ENCODE data around the gene TMEM63B. TPM values are rescaled to one million over a fixed set of nuclear protein-coding genes. Genes with fewer than 3 reads are reported as not detected.

TMEM63B gene
- total RNA-seq, 2 experiments from 2014 or later = 11.6 to 13.0 TPM

GRCh38 chr6:44169886-44170570, 42.7 kb downstream of the TMEM63B start:
- H3K4me3 Mint-ChIP-seq = no peak overlapping the region
- ChIA-PET CTCF (interaction anchor here (0.8 to 1.0 kb wide), 2 partner anchors 65 to 73 kb away, joined by 3 to 4 read pairs; no protein-coding TSS in a partner anchor), POLR2A (no interaction called here)
- H3K36me3 Mint-ChIP-seq = no peaks in the 10 kb centered on the region
- peaks cover 12% of the 10 kb centered on the region for H3K4me1 Mint-ChIP-seq (ENCODE audit: low read depth)
- no peaks in the 10 kb centered on the region for H3K9me3 Mint-ChIP-seq
- no peak overlapping the region for H3K27ac Mint-ChIP-seq
- peaks cover 16% of the 10 kb centered on the region for H3K27me3 Mint-ChIP-seq
- intact Hi-C loops (cut with micrococcal nuclease) = loop anchor here (5.0 kb wide), 1 partner anchor 52 kb away; the partner anchor contains the start of gene SLC29A1
- no peak for DNase-seq

GRCh38 chr6:44171899-44172546, 44.7 kb downstream of the TMEM63B start:
- no peaks in the 10 kb centered on the region for H3K36me3 Mint-ChIP-seq
- intact Hi-C loops (cut with micrococcal nuclease) = loop anchor here (1.0 to 5.0 kb wide), 7 partner anchors 50 to 166 kb away; partner anchors contain the start of genes HSP90AB1, NFKBIE and SLC29A1
- peaks cover 17% of the 10 kb centered on the region for H3K27me3 Mint-ChIP-seq
- no peak overlapping the region for H3K4me3 Mint-ChIP-seq
- H3K4me1 Mint-ChIP-seq (ENCODE audit: low read depth) = peaks cover 15% of the 10 kb centered on the region
- ChIA-PET CTCF (interaction anchor here (0.7 to 2.9 kb wide), 32 partner anchors 8 to 170 kb away, joined by 3 to 26 read pairs (median 5); partner anchors contain the start of genes AARS2, CAPN11, MRPL14 and SLC35B2), POLR2A (interaction anchor here (0.7 to 1.3 kb wide), 3 partner anchors 47 to 85 kb away, joined by 3 to 4 read pairs (median 3); no protein-coding TSS in a partner anchor)
- no peak overlapping the region for H3K27ac Mint-ChIP-seq
- H3K9me3 Mint-ChIP-seq = no peaks in the 10 kb centered on the region
- DNase-seq = peak; percentile 36

GRCh38 chr6:44172731-44173500, 45.6 kb downstream of the TMEM63B start:
- DNase-seq = peak; percentile 87
- Mint-ChIP-seq H3K36me3 (no peaks in the 10 kb centered on the region), H3K4me1 (ENCODE audit: low read depth) (peaks cover 18% of the 10 kb centered on the region), H3K4me3 (no peak overlapping the region), H3K9me3 (no peaks in the 10 kb centered on the region), H3K27me3 (peaks cover 21% of the 10 kb centered on the region), H3K27ac (peak overlapping the region; percentile 9)
- intact Hi-C loops (cut with micrococcal nuclease) = loop anchor here (1.0 to 5.0 kb wide), 7 partner anchors 49 to 165 kb away; partner anchors contain the start of genes HSP90AB1, NFKBIE and SLC29A1
- ChIA-PET CTCF (interaction anchor here (0.7 to 2.9 kb wide), 42 partner anchors 9 to 528 kb away, joined by 3 to 26 read pairs (median 4); partner anchors contain the start of genes AARS2, CAPN11, MRPL14 and RSPH9), POLR2A (interaction anchor here (0.7 to 1.3 kb wide), 3 partner anchors 47 to 84 kb away, joined by 3 to 4 read pairs (median 3); no protein-coding TSS in a partner anchor)

- intact Hi-C loops (cut with micrococcal nuclease) = no loop called here
- H3K4me3 Mint-ChIP-seq = no peak overlapping the region
- POLR2A ChIA-PET = no interaction called here
These were observed 48.9 kb downstream of the TMEM63B start for GRCh38 chr6:44176130-44176761.

GRCh38 chr6:44176762-44177509, 49.6 kb downstream of the TMEM63B start:
- Mint-ChIP-seq H3K4me1 (ENCODE audit: low read depth) (peaks cover 18% of the 10 kb centered on the region), H3K36me3 (no peaks in the 10 kb centered on the region), H3K27me3 (peaks cover 18% of the 10 kb centered on the region), H3K27ac (no peak overlapping the region), H3K9me3 (no peaks in the 10 kb centered on the region), H3K4me3 (no peak overlapping the region)
- DNase-seq = peak; percentile 36
- CTCF ChIA-PET = interaction anchor here (0.6 to 2.6 kb wide), 7 partner anchors 20 to 128 kb away, joined by 3 to 8 read pairs (median 3); no protein-coding TSS in a partner anchor
- intact Hi-C loops (cut with micrococcal nuclease) = no loop called here
- POLR2A ChIA-PET = no interaction called here

More at GRCh38 chr6:44176130-44176761, 48.9 kb downstream of the TMEM63B start:
- Mint-ChIP-seq H3K27ac (no peak overlapping the region), H3K9me3 (no peaks in the 10 kb centered on the region), H3K4me1 (ENCODE audit: low read depth) (peaks cover 18% of the 10 kb centered on the region), H3K36me3 (no peaks in the 10 kb centered on the region), H3K27me3 (peaks cover 18% of the 10 kb centered on the region)
- CTCF ChIA-PET = interaction anchor here (0.7 to 2.6 kb wide), 7 partner anchors 25 to 129 kb away, joined by 3 to 8 read pairs (median 3); no protein-coding TSS in a partner anchor
- no peak for DNase-seq

- CTCF ChIA-PET = no interaction called here
- Mint-ChIP-seq H3K27me3 (peaks cover 11% of the 10 kb centered on the region), H3K4me3 (no peak overlapping the region), H3K4me1 (ENCODE audit: low read depth) (peaks cover 10% of the 10 kb centered on the region), H3K27ac (no peak overlapping the region), H3K9me3 (no peaks in the 10 kb centered on the region), H3K36me3 (no peaks in the 10 kb centered on the region)
- no peak for DNase-seq
- intact Hi-C loops (cut with micrococcal nuclease) = no loop called here
- POLR2A ChIA-PET = no interaction called here
These were observed 50.5 kb downstream of the TMEM63B start for GRCh38 chr6:44177691-44178423.

GRCh38 chr6:44178424-44179071, 51.2 kb downstream of the TMEM63B start:
- DNase-seq = no peak
- H3K27ac Mint-ChIP-seq = no peak overlapping the region
- peaks cover 8% of the 10 kb centered on the region for H3K4me1 Mint-ChIP-seq (ENCODE audit: low read depth)
- H3K4me3 Mint-ChIP-seq = no peak overlapping the region
- H3K9me3 Mint-ChIP-seq = no peaks in the 10 kb centered on the region
- H3K36me3 Mint-ChIP-seq = no peaks in the 10 kb centered on the region
- intact Hi-C loops (cut with micrococcal nuclease) = no loop called here
- ChIA-PET POLR2A (no interaction called here), CTCF (interaction anchor here (0.6 kb wide), 1 partner anchor 160 kb away, joined by 3 read pairs; no protein-coding TSS in a partner anchor)
- H3K27me3 Mint-ChIP-seq = peaks cover 11% of the 10 kb centered on the region

- Mint-ChIP-seq H3K27ac (no peak overlapping the region), H3K27me3 (peaks cover 11% of the 10 kb centered on the region), H3K4me1 (ENCODE audit: low read depth) (peaks cover 8% of the 10 kb centered on the region), H3K4me3 (no peak overlapping the region), H3K36me3 (no peaks in the 10 kb centered on the region), H3K9me3 (no peaks in the 10 kb centered on the region)
- POLR2A ChIA-PET = no interaction called here
- CTCF ChIA-PET = interaction anchor here (0.6 kb wide), 1 partner anchor 160 kb away, joined by 3 read pairs; no protein-coding TSS in a partner anchor
- intact Hi-C loops (cut with micrococcal nuclease) = no loop called here
- no peak for DNase-seq
These were observed 51.8 kb downstream of the TMEM63B start for GRCh38 chr6:44179072-44179536.

GRCh38 chr6:44179648-44180047, 52.3 kb downstream of the TMEM63B start:
- Mint-ChIP-seq H3K4me1 (ENCODE audit: low read depth) (peaks cover 8% of the 10 kb centered on the region), H3K4me3 (no peak overlapping the region), H3K9me3 (no peaks in the 10 kb centered on the region), H3K27me3 (peaks cover 11% of the 10 kb centered on the region), H3K36me3 (no peaks in the 10 kb centered on the region), H3K27ac (no peak overlapping the region)
- POLR2A ChIA-PET = no interaction called here
- no peak for DNase-seq
- intact Hi-C loops (cut with micrococcal nuclease) = no loop called here
- CTCF ChIA-PET = interaction anchor here (1.1 kb wide), 1 partner anchor 89 kb away, joined by 3 read pairs; no protein-coding TSS in a partner anchor

- peaks cover 8% of the 10 kb centered on the region for H3K4me1 Mint-ChIP-seq (ENCODE audit: low read depth)
These were observed 53.1 kb downstream of the TMEM63B start for GRCh38 chr6:44180406-44180805.

More at GRCh38 chr6:44180406-44180805, 53.1 kb downstream of the TMEM63B start:
- intact Hi-C loops (cut with micrococcal nuclease) = no loop called here
- H3K36me3 Mint-ChIP-seq = no peaks in the 10 kb centered on the region
- peaks cover 12% of the 10 kb centered on the region for H3K27me3 Mint-ChIP-seq
- no peak for DNase-seq
- CTCF ChIA-PET = interaction anchor here (1.1 kb wide), 1 partner anchor 88 kb away, joined by 3 read pairs; no protein-coding TSS in a partner anchor
- POLR2A ChIA-PET = interaction anchor here (0.6 kb wide), 1 partner anchor 42 kb away, joined by 5 read pairs; no protein-coding TSS in a partner anchor
- H3K9me3 Mint-ChIP-seq = no peaks in the 10 kb centered on the region
- no peak overlapping the region for H3K4me3 Mint-ChIP-seq
- no peak overlapping the region for H3K27ac Mint-ChIP-seq
